ENCODE results near the gene MCC.

MCC gene

GRCh38 chr5:113062869-113063508 lies 425.3 kb downstream of the MCC start:
- peak; percentile 68 for DNase-seq

- peak; percentile 75 for DNase-seq
These were observed 426.1 kb downstream of the MCC start for GRCh38 chr5:113061846-113062780.

DNA sequence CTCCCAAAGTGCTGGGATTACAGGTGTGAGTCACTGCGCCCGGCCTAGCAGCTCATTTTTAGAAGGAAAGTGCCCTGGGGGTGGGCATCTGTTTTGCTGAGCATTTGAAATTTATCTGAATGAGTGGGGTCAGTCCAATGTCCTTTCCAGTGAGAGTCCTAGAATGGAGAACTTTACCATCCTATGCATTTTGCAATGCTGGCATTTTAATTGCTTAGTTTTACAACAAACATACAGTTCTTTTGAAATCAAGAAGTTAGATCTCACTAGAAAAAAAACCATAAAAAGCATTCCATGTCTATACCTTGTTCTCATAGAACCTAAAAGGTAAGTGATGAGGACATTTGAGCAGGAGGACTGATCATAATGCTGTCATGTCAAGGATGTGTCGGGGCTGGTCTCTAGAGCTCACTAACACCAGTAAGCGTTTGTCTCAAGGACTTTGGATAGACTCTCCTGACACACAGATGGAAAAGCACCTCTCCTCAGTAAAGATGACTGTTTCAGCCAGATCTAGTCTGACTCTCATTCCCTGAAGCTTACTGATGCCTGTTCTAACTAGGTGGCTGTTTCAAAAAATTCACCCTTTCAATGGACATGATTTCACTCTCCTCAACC lies 427.7 kb downstream of the MCC start:
- no peak for DNase-seq

GRCh38 chr5:113059232-113060040 lies 428.8 kb downstream of the MCC start:
- DNase-seq = no peak

DNA sequence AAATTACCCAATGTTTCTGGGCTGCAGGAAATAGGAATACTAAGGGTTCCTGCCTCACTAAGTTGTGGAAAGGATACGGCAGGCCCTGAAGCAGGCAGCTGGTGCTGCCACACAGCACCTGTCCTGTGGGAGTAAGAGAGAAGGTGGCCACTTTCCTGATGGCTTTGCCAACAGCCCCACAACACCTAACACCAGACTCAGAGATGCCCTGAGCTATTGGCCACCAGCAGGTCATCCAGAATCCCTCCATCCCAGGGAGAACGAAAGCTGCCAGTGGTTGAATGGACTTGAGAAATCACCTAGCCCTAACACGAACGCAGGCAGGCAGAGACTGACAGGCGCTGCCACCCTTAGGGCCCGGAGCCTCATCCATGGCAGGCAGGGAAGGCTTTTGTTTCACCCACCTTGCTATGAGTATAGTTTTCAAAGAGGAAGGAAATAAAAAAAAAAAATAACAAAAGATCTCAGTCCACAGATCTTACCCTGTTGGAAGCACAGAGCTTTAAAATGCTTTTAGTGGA lies 429.5 kb downstream of the MCC start:
- no peak for DNase-seq

GRCh38 chr5:113058269-113058668 lies 430.0 kb downstream of the MCC start:
- no peak for DNase-seq

DNA sequence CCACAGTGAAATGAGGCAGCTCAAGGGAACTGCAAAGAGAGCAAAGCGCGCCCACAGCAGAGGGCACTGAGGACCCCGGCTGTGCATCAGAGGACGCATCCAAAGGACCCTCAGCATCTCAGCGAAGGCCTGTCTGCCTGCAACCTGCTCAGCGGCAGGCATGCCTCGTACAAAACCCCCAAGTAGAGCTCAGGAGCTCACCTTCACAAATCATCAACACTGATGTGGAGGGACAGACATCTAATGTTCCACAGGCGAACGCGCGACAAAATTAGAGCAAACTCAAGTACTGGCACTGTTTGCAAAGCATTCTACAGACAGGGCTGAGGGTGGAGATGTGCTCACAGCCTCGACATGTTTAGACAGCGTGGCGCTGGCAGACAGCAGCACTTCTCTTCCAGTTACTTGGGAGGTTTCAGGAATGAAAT lies 430.7 kb downstream of the MCC start:
- no peak for DNase-seq

DNA sequence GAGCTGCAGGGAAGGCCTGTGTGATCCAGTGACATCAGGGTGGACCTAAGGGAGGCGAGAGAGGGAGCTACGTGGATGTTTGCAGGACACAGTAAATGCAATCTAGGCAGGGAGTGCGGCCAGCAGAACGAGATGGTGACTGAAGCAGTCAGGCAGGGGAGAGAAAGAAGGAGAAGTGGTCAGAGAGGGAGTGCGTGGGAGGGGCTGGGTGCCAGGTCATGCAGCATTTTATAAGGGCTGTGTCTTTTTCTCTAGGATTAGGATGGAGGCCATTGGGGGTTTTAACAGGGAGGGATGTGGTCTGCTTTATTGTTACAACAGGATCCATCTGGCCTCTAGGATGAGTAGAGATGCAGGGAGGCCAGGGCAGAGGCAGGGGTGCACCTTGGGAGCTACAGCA lies 431.3 kb downstream of the MCC start:
- no peak for DNase-seq

DNA sequence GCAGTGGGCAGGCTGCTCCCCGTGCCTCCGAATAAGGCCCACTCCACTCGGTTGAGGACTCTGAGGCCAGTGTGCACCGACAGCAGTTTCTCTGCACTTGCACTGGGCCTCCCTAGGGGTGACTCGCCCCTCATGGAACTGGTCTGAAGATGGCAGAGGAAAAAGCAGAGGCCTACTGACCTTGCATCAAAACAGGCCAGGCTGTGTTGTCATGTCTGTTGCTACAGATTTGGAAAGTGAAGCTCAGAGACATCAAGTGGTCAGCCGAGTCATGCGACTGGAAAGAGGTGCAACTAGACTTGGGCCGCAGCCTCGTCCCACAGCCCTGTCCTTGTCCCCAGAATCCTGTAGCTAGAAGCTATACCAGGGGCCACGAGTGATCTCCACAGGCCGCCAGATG lies 433.4 kb downstream of the MCC start:
- DNase-seq = no peak

GRCh38 chr5:113053511-113053995 lies 434.7 kb downstream of the MCC start:
- DNase-seq = no peak

DNA sequence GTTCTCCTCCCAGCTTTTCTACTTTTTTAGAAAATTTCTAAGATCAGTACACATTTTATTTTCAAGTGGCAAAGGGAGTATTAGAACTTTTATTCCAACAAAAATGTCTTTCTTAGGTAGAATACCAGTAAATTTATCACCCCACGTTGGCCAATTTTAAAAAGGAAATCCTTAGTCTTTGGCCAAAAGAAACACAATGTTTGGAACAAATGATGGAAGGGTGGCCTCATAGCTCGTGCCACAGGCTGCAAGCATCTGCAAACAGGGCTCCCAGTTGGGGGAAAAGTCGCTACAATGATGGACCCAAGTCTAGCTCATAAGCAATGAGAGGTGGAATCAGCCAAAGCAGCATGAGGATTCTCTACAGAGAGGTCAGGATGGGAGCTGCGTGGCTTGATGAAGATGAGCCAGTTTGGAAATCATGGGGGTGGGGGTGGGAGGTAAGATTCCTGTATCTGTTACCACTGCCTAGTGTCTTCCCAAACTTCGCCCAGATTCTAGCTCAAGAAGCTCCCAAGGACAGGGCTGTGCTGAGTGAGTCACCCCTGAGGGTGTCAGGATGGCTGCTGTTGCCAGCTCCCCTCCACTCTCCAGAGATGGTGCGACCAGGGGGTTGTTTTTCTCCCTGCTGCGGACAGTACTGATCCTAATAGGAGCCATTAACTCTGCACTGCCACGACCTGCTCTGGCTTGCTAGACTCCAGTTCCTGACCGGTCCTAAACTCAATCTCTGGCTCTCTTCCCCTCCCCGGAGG lies 436.0 kb downstream of the MCC start:
- no peak for DNase-seq

DNA sequence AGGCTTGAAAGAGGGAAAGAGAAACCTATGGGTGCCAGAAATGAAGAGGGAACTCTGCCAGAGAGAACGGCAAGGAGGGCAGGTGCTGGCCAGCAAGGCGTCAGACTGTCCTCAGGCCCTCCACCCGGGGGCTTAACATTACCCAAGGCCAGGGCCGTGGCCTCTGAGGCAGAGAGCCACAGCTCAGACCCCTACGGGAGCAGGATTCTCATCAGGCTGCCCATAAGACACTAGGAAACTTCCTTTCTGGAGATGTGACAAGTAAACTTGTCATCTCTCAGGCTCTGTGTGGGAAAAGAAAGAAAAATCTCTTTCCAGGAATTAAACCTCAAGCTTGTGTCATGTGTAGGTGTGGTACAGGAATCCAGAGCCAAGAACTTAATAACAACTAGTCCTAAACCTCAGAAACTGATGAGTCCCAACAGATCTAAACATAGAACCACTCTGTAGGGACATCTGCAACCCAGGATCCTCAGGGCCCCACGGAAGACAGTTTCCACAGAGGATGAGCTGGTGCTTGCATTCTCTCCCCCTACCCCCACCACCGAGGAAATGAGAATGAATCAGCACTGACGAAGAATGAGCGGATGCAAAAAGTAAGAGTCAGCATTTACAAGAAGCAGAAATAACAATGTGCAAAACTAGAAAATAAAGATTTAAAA lies 437.4 kb downstream of the MCC start:
- DNase-seq = peak; percentile 81

DNA sequence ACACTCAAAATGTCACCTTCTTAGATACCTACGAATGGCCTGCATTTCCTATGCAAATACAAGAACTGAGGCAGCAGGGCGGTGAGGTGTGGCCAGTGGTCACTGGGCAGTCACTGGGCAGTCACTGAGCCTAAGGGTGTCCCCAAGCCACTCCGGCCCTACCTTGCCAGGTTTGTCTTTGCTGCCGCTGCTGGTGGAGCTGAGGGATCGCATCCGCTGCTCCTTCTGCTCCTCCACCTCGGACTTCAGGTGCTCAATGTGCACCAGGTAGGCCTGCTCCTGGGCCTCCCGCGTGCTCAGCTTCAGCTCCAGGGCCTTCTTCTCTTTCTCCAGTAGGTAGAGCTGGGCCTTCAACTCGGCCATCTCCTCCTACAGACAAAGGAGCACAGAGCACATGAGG lies 439.3 kb downstream of the MCC start:
- DNase-seq = no peak

DNA sequence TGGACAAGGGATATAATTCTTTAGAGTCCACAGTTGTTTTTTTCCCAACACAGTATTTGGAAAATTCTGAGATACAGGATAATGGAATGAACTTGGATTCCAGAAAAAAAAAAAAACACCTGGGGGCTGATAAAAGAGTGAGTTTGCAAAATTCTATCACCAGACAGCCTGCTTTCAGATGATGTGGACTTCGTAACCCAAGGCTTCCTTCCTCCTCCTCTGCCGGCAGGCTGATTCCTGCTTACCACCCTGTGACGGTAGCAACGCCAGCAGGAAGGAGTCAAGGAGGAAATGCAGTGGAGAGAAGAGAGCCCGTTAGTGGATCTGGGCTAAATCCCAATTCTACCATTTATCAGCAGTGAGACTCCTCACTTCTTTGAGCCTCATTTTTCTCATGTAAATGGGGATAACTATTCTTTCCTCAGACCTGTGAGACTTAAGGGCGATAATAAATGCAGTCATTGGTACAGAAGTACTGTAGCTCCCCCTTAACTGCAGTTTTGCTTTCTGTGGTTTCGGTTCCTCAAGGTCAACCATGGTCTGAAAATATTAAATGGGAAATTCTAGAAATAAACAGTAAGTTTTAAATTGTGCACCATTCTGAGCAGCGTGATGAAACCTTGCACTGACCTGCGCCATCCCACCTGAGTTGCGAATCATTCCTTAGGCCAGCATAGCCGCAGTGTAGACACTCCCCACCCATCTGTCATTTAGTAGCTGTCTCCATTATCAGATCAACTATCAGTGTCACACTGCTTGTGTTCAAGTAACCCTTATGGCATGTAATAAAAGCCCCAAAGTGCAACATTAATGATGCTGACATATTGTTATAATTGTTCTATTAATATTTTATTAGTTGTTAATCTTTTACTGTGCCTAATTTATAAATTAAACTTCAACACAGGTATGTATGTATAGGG lies 440.3 kb downstream of the MCC start:
- no peak for DNase-seq

GRCh38 chr5:113047234-113047633 lies 441.0 kb downstream of the MCC start:
- DNase-seq = no peak

DNA sequence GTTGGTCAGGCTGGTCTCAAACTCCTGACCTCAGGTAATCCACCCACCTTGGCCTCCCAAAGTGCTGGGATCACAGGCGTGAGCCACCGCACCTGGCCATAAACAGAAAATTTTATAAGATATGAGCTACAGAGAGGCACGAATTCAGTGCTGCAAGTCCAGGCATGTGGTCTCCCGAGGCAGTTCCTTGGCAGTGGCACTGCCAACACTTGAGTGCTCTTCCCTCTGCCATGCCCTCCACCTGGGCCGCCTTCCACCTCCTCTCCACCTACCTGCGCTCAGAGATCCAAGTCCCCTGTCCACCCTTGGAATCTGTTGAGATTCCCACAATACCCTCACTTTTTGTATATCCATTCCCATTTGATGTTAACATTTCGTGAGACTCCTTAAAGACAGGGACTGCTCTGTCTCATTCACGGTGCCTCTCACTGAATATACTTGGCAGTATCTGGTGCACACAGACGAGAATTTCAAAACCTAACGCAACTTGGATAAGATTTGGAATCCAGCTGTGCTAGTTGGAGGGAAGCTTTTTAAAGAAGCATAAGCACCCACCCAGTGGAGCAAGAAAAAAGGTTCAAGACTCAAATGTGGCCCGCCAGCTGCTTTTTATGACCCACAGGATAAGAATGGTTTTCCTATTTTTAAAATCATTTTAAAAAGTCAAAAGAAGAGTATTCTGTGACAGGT lies 443.3 kb downstream of the MCC start:
- DNase-seq = no peak

DNA sequence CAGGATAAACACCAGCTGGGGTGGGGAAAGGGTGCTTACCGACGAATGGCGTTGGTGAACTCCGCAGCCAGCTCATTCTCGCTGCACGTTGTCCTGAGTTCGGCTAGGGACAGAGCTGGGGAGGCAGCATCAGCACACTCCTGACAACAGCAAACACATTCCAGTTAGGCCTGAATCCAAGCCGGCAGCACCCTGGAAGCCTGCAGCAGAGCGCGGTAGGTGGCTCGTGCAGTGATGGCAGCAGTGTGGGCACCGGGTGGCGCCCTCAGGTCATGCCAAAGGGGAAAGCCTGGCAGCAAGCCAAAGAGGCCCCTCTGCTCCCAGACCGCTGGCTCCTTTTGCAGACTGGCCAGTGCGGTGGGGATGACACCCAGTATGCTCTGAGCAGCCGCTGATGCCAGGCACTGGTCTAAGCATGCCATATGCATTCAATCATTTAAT lies 444.7 kb downstream of the MCC start:
- peak; percentile 48 for DNase-seq

DNA sequence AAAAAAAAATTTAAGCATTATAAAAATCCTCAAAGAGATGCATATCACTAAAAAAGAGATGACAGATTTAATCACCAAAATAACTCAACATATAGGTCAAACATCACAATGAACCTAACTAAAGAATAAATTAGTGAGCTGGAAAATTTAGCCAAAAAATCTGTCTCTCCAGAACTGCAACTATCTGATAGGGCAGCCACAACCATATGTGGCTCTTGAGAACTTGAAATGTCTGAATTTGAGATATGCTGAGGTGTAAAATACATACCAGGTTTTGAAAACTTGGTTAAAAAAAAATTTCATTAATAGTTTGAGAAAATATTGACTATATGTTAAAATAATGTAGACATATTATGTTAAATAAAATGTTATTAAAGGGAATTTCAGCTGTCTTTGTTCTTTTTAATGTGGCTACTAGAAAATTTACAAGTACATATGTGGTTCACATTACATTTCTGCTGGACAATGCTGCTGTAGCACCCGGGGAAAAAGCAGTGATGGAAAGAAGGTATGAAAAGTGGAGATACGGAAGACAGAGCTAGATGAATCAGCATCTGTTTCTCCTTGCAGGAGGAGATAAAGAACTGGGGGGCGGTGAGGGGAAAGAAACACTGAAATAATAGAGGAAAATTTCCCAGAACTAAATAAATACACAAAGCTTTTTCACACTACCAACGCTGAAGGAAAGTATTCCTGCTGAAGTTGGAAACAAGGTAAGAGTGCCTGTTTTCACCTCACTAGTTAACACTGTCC lies 445.6 kb downstream of the MCC start:
- no peak for DNase-seq

All from activated CD4-positive, alpha-beta T cell treated with anti-CD3 and anti-CD28 coated beads, Interleukin-2, Interleukin-6, amounts not matched to agents 100 ng/mL and 50 ng/mL, durations not matched to agents 16 hours and 8 hours (primary cell).